Activated naive CD4-positive, alpha-beta T cell treated with anti-CD3 and anti-CD28 coated beads for 36 hours (primary cell): ENCODE data around the gene ACTG2. TPM values are rescaled to one million over a fixed set of nuclear protein-coding genes. Genes with fewer than 3 reads are reported as not detected.
A peak's percentile ranks its signal among the peaks of the same experiment; 100 is the strongest.

Experiments
- CTCF ChIA-PET: fragments of 350-600 bp; sonication (Branson Sonifier 250); formaldehyde crosslinking; loops from one replicate; lab custom pipeline; 2021; ENCODE audit warnings: antibody characterized with exemption; lab: Charles Lee
- DNase-seq: peaks from one replicate; pipeline ENCODE4 v3.0.0-alpha.2; 2020
- H3K27ac Mint-ChIP-seq: one replicate; pipeline ENCODE4 v1.8.0; 2021; ENCODE audit warnings: mild to moderate bottlenecking, mixed read lengths
- H3K27me3 Mint-ChIP-seq: one replicate; pipeline ENCODE4 v1.8.0; 2021; ENCODE audit warnings: low read depth, mixed read lengths
- H3K36me3 Mint-ChIP-seq: one replicate; pipeline ENCODE4 v1.8.0; 2021; ENCODE audit warnings: low read depth, mixed read lengths
- H3K4me1 Mint-ChIP-seq: one replicate; pipeline ENCODE4 v1.8.0; 2021; ENCODE audit warnings: low read depth, mixed read lengths
- H3K4me3 Mint-ChIP-seq: one replicate; pipeline ENCODE4 v1.8.0; 2021; ENCODE audit warnings: mild to moderate bottlenecking, moderate library complexity, mixed read lengths
- H3K9me3 Mint-ChIP-seq: one replicate; pipeline ENCODE4 v1.8.0; 2021; ENCODE audit warnings: mixed read lengths
- intact Hi-C: fragments of 100-400 bp; cut with micrococcal nuclease; formaldehyde crosslinking; loops from one replicate; pipeline ENCODE4 v1.15.1; 2023
- total RNA-seq, 2 experiments: library from RNA; stranded (reverse); gene quantifications; one replicate each; pipeline ENCODE4 v1.2.3, GENCODE V29; 2021

The ACTG2 gene
- total RNA-seq: not detected

DNA sequence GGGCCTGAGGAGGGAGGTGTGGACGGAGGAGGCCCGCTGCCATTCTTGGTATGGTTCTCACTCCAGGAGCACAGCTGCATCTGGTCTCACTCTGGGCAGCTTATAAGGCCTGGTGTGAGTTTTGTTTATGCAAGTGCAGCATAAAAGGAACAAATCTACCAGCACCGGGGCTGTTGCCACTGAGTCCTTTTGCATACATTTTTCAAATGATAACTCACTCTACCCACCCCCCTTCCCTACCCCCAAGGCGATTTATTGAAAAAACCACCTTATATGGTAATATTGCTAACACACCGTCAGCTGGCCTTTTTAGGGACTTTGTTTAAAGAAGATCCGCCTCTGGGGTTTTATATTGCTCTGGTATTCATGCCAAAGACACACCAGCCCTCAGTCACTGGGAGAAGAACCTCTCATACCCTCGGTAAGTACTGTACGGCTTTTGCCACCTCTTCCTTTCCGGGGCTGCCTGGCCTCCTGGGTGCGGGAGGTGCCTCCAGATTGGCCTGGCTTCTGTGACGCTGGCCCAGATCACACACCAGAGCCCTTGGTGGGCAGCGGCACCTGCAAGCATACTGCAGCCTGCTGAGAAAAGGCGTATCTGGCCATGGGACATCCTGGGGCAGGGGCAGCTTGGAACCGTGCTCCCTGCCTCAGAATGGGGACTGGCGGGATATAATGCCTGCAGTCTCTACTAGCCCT is at the start of gene ACTG2:
Gene ACTG2, plus strand, starts transcription at position 378 of the 699 bp plus-strand sequence. CDS start 8,304 bp downstream, outside the sequence.
- Mint-ChIP-seq H3K9me3 (no peaks in the 10 kb centered on the region), H3K27me3 (no peaks in the 10 kb centered on the region), H3K4me1 (peaks cover 38% of the 10 kb centered on the region), H3K4me3 (no peak within 1 kb of the TSS), H3K36me3 (no peaks in the 10 kb centered on the region), H3K27ac (no peak within 1 kb of the TSS)
- no peak for DNase-seq
- CTCF ChIA-PET: interaction anchor here (0.6 kb wide), 1 partner anchor 19 kb away, joined by 5 read pairs; no protein-coding TSS in a partner anchor
- intact Hi-C loops: no loop called here

DNA sequence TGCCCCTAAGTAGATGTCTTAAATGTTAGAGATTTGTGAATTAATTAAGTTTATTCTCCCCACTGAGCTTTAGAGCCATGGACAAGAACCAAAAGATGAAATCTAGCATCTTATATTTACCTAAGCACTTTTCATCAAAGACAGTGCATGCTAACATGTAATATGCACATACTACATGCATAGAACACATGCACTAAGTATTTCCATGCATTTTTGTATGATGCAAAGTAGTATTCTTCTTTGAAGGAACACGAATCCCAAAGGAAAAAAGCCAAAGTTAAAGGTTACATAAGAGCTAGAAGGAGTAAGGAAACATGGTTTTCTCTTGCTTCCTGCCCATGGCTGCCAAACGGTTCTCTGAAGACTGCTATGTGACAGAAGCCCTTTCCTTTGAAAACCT is 48.7 kb upstream of the ACTG2 start:
- H3K4me3 Mint-ChIP-seq: no peak overlapping the region
- H3K9me3 Mint-ChIP-seq: no peaks in the 10 kb centered on the region
- no peaks in the 10 kb centered on the region for H3K27me3 Mint-ChIP-seq
- intact Hi-C loops: no loop called here
- DNase-seq: no peak
- CTCF ChIA-PET: interaction anchor here (1.6 kb wide), 1 partner anchor 17 kb away, joined by 6 read pairs; no protein-coding TSS in a partner anchor
- peaks cover 39% of the 10 kb centered on the region for H3K36me3 Mint-ChIP-seq
- H3K4me1 Mint-ChIP-seq: peaks cover 10% of the 10 kb centered on the region
- no peak overlapping the region for H3K27ac Mint-ChIP-seq

DNA sequence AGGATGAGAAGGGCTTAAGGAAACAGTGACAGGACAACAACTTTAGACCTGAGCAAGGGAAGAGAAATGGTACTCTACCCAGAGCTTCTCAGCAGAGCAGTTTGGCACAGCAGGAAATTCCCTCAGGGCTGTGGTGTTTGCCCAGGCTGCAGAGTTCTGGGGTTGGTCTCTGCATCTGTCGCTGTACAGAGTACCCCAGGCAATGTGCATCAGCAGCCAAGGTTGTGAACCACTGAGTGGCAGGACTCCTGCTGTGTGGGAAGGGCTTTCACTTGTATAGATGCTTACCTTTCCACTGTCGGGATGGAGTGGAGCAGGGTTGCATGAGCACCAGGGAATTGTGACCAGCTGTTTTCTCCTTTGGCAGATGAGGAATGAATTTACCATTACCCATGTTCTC is 42.8 kb upstream of the ACTG2 start:
- no peaks in the 10 kb centered on the region for H3K27me3 Mint-ChIP-seq
- H3K4me1 Mint-ChIP-seq: peaks cover 5% of the 10 kb centered on the region
- no peak overlapping the region for H3K4me3 Mint-ChIP-seq
- no peaks in the 10 kb centered on the region for H3K9me3 Mint-ChIP-seq
- H3K27ac Mint-ChIP-seq: no peak overlapping the region
- CTCF ChIA-PET: no interaction called here
- no peak for DNase-seq
- intact Hi-C loops: no loop called here
- peaks cover 34% of the 10 kb centered on the region for H3K36me3 Mint-ChIP-seq

DNA sequence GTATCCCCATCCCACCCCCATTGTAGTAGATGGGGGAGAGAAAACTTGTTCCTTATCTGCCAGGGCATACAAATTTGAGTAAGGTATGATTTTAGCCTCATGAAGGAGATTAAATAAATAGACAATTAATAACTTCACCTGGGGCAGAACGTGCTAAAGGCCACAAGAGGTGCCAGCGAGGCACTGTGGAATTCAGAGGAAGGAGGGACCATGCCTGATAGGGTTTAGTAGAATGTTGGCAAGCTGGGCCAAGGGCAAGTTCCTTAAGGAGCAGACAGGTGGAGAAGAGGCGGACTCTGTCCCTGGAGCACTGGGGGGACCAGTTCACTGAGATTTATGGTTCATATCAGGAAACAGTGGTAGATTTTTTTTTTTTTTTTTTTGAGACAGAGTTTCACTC is 41.5 kb upstream of the ACTG2 start:
- Mint-ChIP-seq H3K9me3 (no peaks in the 10 kb centered on the region), H3K36me3 (peaks cover 36% of the 10 kb centered on the region), H3K4me3 (no peak overlapping the region), H3K27ac (no peak overlapping the region), H3K4me1 (peaks cover 5% of the 10 kb centered on the region), H3K27me3 (no peaks in the 10 kb centered on the region)
- intact Hi-C loops: no loop called here
- no peak for DNase-seq
- CTCF ChIA-PET: interaction anchor here (0.7 to 1.9 kb wide), 3 partner anchors 23 to 155 kb away, joined by 5 to 8 read pairs (median 5); no protein-coding TSS in a partner anchor

DNA sequence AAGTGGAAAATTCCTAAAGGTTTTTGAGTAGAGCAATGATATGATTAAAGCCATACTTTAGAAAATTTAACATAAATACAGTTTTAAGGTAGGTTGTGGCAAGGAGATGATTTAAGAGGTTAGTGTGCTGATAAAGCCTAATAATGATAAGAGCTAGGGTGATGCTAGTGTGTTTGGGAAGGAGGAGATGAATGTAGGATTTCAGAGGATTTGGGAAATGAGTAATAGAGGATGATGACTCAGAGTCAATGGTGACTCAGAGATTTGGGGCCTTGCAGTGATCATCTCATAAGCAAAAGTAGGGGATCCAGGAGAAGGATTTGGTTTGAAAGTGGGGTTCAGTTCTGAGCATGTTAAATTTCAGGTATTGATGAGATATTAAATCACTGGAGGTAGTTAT is 40.8 kb upstream of the ACTG2 start:
- CTCF ChIA-PET: interaction anchor here (0.7 to 1.9 kb wide), 3 partner anchors 24 to 154 kb away, joined by 5 to 8 read pairs (median 5); no protein-coding TSS in a partner anchor
- no peaks in the 10 kb centered on the region for H3K9me3 Mint-ChIP-seq
- intact Hi-C loops: loop anchor here (1.0 kb wide), 1 partner anchor 21 kb away; no protein-coding TSS in a partner anchor
- H3K36me3 Mint-ChIP-seq: peaks cover 37% of the 10 kb centered on the region
- H3K4me3 Mint-ChIP-seq: no peak overlapping the region
- H3K4me1 Mint-ChIP-seq: peaks cover 5% of the 10 kb centered on the region
- no peak for DNase-seq
- H3K27ac Mint-ChIP-seq: no peak overlapping the region
- no peaks in the 10 kb centered on the region for H3K27me3 Mint-ChIP-seq

DNA sequence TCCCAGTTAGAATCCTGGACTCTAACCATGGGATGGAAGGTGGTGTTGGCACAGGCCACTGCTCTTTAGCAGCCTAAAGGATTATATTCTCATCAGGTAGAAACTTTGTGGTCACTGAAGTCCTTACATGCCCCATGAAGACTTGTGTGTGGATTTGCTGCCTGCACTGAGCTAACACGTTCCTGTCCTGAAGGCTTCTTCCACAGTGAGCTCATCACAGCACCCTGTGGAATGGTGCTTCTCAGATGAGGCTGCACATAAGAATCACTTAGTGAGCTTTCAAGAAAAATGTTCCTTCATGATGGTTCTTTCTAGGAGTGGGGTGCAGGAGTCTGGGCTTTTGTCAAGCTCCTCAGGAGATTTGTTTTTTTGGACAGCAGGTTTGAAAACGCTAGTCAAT is 37.3 kb upstream of the ACTG2 start:
- intact Hi-C loops: no loop called here

DNA sequence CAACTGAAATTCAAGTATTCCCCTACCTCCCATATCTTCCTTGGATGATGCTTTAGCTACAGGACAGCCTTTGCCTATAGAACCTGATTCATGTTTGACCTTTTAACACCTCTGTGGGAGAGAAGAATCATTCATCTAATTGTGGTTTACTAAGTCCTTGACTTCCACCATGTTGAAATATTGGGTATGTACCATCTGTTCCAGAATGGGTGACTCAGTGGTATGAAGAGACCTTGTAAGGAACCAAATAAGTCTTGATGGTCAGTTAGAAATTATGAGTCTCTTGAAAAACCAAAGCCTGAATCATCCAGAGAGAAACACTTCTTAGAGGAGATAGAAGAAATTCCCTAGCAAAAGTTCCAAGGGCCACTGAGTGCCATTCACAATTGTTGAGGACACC is 36.6 kb upstream of the ACTG2 start:
- H3K9me3 Mint-ChIP-seq: no peaks in the 10 kb centered on the region
- H3K27me3 Mint-ChIP-seq: no peaks in the 10 kb centered on the region
- H3K4me1 Mint-ChIP-seq: peaks cover 18% of the 10 kb centered on the region
- CTCF ChIA-PET: interaction anchor here (0.8 kb wide), 1 partner anchor 32 kb away, joined by 3 read pairs; no protein-coding TSS in a partner anchor
- DNase-seq: no peak
- H3K36me3 Mint-ChIP-seq: peaks cover 50% of the 10 kb centered on the region
- no peak overlapping the region for H3K27ac Mint-ChIP-seq
- intact Hi-C loops: no loop called here
- no peak overlapping the region for H3K4me3 Mint-ChIP-seq

More for the DNA sequence above, 37.3 kb upstream of the ACTG2 start:
- Mint-ChIP-seq H3K27ac (no peak overlapping the region), H3K4me3 (no peak overlapping the region), H3K4me1 (peaks cover 21% of the 10 kb centered on the region), H3K36me3 (peaks cover 47% of the 10 kb centered on the region), H3K27me3 (no peaks in the 10 kb centered on the region), H3K9me3 (no peaks in the 10 kb centered on the region)
- no peak for DNase-seq
- CTCF ChIA-PET: interaction anchor here (0.8 kb wide), 1 partner anchor 31 kb away, joined by 3 read pairs; no protein-coding TSS in a partner anchor

DNA sequence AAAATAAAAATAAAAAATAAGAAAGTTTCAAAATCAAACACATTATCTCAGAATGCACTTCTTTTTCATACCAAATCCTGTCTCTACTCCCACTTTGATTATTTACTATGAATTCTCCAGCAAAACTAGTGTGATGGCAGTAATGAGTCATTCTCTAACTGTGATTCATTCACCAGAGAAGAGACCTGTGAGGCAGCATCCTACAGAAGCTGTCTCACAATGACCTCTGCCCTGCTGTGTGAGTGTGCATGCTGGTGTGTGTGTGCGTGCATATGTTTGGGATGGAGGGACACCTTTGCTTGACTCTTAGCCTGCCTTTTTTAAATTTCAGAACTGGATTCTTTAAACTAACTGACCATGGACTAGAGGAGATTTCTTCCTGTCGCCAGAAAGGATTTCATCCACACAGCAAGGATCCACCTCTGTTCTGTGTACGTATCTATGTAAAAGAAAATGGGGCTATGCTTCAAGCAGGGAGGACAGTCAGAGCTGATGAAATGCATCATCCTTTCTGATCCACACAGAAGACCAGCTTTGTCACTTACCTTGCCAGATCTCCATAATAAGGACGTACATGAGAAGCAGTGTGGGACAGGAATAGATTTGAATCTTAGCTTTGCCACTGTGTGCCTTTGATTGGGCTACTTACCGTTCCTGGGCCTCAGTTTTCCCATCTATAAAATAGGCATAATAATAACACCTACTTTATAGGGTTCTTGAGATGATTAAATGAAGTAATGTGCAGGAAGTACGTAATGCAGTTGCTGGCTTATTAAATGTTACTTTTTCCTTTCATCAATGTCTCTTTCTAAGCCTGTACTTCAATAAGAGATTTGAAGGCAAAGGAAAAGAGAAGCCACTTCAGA is 32.9 kb upstream of the ACTG2 start:
- H3K27ac Mint-ChIP-seq: no peak overlapping the region
- H3K36me3 Mint-ChIP-seq: peaks cover 65% of the 10 kb centered on the region
- intact Hi-C loops: loop anchor here (1.0 to 2.0 kb wide), 3 partner anchors 29 to 66 kb away; partner anchors contain the start of gene DGUOK
- H3K9me3 Mint-ChIP-seq: no peaks in the 10 kb centered on the region
- H3K4me1 Mint-ChIP-seq: peaks cover 15% of the 10 kb centered on the region
- DNase-seq: peak; percentile 73
- H3K4me3 Mint-ChIP-seq: no peak overlapping the region
- no peaks in the 10 kb centered on the region for H3K27me3 Mint-ChIP-seq
- CTCF ChIA-PET: no interaction called here

DNA sequence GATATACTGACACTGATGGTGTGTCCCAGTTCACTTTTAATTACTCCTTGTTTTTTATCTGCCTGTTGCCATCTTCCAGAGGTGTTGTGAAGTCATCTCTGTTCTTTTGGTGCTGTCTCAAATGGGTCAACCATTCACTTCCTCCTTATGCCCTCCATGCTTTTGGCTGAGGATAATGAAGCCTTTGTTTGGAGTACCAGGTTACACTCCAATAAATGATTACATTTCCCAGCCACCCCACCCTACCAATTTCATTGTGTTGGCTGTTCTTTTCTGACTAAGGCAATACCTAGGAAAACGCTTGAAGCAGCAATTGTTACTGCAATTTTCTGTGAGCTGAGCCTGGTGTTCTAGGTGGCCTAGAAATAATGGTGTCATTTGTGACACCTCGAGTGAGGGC is 29.8 kb upstream of the ACTG2 start:
- Mint-ChIP-seq H3K4me3 (no peak overlapping the region), H3K27ac (no peak overlapping the region), H3K9me3 (no peaks in the 10 kb centered on the region), H3K27me3 (no peaks in the 10 kb centered on the region), H3K36me3 (peaks cover 54% of the 10 kb centered on the region), H3K4me1 (peaks cover 15% of the 10 kb centered on the region)
- intact Hi-C loops: no loop called here
- no peak for DNase-seq
- CTCF ChIA-PET: interaction anchor here (1.1 kb wide), 1 partner anchor 39 kb away, joined by 3 read pairs; no protein-coding TSS in a partner anchor

DNA sequence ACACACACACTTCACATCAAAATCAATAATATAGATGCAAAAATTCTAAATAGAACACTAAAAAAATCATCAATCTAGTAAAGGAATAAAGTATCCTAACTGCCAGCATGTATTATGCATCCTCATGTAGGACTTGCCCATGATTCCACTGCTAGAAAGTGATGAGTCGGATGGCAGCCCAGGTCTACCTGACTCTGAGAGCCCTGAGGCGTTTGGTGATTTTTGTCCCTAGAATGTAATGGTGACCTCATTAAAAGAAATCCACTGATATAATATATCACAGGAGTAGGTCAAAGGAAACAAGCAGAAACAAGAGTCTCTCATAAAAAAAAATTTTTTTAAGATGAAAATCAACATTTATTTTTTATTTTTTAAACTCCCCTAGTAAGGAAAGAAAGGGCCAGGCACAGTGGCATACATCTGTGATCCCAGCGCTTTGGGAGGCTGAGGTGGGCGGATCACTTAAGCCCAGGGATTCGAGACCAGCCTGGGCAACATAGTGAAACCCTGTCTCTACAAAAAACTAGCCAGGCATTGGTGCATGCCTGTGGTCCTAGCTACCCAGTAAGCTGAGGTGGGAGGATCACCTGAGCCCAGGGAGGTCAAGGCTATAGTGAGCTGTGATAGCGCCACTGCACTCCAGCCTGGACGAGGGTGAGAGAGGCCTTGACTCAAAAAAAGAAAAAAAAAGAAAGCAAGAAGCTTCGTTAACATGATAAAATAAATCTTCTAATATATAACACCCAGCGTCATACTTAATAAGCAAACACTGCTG is 24.4 kb upstream of the ACTG2 start:
- Mint-ChIP-seq H3K36me3 (peaks cover 25% of the 10 kb centered on the region), H3K4me1 (no peaks in the 10 kb centered on the region), H3K27ac (no peak overlapping the region), H3K27me3 (no peaks in the 10 kb centered on the region), H3K9me3 (no peaks in the 10 kb centered on the region), H3K4me3 (no peak overlapping the region)
- no peak for DNase-seq
- intact Hi-C loops: no loop called here
- CTCF ChIA-PET: interaction anchor here (0.7 kb wide), 2 partner anchors 11 to 30 kb away, joined by 3 to 5 read pairs; no protein-coding TSS in a partner anchor

DNA sequence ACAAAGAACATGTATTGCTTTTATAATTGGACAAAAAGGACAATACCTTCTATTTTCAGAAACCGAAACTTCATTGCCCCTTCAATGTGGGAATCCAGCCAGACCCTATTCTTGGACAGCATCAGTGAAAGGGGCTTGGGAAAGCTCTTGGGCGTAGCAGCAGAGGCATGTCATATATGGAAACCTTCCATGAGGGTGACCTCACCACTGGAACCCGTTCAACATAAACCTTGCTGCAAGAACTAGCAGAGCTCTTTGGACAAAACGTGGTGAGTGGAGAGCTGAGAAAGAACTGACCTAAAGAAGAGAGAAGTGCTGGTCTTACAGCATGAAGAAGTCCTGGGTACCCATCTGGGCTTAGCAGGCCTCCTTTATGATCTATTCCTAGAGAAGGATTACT is 22.7 kb upstream of the ACTG2 start:
- Mint-ChIP-seq H3K4me3 (no peak overlapping the region), H3K27ac (no peak overlapping the region)

More for the DNA sequence above, 22.7 kb upstream of the ACTG2 start:
- no peak for DNase-seq
- H3K4me1 Mint-ChIP-seq: no peaks in the 10 kb centered on the region
- H3K9me3 Mint-ChIP-seq: no peaks in the 10 kb centered on the region
- H3K36me3 Mint-ChIP-seq: peaks cover 13% of the 10 kb centered on the region
- H3K27me3 Mint-ChIP-seq: no peaks in the 10 kb centered on the region
- CTCF ChIA-PET: interaction anchor here (1.0 to 1.1 kb wide), 2 partner anchors 38 to 46 kb away, joined by 3 to 4 read pairs; no protein-coding TSS in a partner anchor
- intact Hi-C loops: no loop called here
